Measurements from ENCODE around the gene DHRS1. TPM values are rescaled to one million over a fixed set of nuclear protein-coding genes. Genes with fewer than 3 reads are reported as not detected.

The DHRS1 gene
- polyA plus RNA-seq, 2 of the 4 experiments (the other 2 are of a cell fraction) = 15.1 to 17.4 TPM

DNA sequence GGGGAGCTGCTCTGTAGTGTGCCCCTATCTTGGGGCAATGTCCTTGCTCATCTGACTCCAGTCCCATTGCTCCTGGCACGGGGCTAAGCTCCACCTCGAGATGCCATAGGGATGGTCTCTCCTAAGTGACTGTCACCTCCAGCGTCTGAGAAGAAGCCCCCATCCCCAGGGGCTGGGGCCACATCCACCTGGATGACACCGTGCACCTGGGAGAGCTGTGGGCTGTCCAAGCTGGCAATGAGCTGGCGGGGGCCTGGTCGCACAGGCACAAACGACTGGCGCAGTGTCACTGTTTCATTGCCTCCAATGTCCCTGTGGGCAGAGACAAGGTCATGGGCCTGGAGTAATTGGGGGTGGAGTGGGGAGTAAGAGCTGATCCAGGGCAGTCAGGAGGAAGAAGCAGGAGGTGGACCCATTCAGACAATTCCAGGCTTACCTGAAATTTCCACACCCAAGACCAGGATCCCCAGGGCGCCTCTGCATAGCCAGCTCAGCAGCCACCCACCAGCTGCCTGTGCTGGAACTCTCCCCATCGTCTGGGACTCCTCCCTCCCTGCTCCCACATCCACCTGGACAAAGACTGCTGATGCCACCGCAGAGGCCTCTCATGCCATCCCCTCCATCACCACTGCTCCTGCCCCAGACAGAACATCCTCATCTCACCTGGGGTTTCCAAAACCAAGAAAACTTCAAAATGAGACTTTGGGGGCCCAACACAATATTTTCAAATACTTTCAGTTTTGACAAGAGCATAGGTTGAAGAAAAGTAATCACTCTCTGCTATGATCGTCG lies 50.2 kb downstream of the DHRS1 start (continued):
- TF ChIP-seq, protein P1, sequence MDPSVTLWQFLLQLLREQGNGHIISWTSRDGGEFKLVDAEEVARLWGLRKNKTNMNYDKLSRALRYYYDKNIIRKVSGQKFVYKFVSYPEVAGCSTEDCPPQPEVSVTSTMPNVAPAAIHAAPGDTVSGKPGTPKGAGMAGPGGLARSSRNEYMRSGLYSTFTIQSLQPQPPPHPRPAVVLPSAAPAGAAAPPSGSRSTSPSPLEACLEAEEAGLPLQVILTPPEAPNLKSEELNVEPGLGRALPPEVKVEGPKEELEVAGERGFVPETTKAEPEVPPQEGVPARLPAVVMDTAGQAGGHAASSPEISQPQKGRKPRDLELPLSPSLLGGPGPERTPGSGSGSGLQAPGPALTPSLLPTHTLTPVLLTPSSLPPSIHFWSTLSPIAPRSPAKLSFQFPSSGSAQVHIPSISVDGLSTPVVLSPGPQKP (IDR thresholded peaks at IDR 0.05; ENCODE audit: low read depth, low read length) = no peak
- no peak for TF ChIP-seq ZSCAN20 (CRISPR knock-in tag; IDR thresholded peaks at IDR 0.05)
- TF ChIP-seq JUNB (IDR thresholded peaks at IDR 0.05) = no peak
- TF ChIP-seq HDAC2 (IDR thresholded peaks at IDR 0.05) = no peak

DNA sequence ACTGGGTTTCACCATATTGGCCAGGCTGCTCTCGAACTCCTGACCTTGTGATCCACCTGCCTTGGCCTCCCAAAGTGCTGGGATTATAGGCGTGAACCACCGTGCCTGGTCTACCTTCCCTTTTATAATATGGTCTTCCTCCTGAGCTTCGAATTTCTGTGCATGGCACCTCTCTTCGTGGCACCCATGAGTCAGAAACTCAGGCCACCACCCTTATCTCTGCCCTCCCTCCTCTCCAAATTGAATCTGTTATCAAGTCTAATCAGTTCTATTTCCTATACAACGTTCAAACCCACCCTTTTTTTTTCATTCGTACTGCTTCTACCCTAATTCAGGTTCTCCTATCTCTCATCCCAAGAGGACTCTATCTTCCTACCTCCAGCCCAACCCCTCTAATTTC lies 52.2 kb downstream of the DHRS1 start:
- Histone ChIP-seq H3K4me2 (no peak overlapping the region), H3K27ac (no peak overlapping the region), H3K9me3 (no peaks in the 10 kb centered on the region), H3K4me3 (no peak overlapping the region), H3K4me1 (peaks cover 11% of the 10 kb centered on the region)
- TF ChIP-seq, protein P2, sequence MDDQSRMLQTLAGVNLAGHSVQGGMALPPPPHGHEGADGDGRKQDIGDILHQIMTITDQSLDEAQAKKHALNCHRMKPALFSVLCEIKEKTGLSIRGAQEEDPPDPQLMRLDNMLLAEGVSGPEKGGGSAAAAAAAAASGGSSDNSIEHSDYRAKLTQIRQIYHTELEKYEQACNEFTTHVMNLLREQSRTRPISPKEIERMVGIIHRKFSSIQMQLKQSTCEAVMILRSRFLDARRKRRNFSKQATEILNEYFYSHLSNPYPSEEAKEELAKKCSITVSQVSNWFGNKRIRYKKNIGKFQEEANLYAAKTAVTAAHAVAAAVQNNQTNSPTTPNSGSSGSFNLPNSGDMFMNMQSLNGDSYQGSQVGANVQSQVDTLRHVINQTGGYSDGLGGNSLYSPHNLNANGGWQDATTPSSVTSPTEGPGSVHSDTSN (IDR thresholded peaks at IDR 0.05) = no peak
- TF ChIP-seq KDM5A (IDR thresholded peaks at IDR 0.05) (no peak), NFE2L2 (conservative IDR thresholded peaks at IDR 0.05; ENCODE audit: low read length) (no peak), HOXB13 (CRISPR knock-in tag; IDR thresholded peaks at IDR 0.05; ENCODE audit: low read depth) (no peak), MAZ (IDR thresholded peaks at IDR 0.05; ENCODE audit: borderline replicate concordance, low read depth, low read length) (no peak), KDM1A (IDR thresholded peaks at IDR 0.05; ENCODE audit: low read depth) (no peak), TP53 (CRISPR knock-in tag; IDR thresholded peaks at IDR 0.05) (no peak)
- ATAC-seq (no peak), FAIRE-seq (no peak), DNase-seq (ENCODE audit: low read depth in 1 of 2, low spot score in 1 of 2) (no peak)
- ChIA-PET CTCF (interaction anchor here (0.9 to 21.7 kb wide), 5 partner anchors 15 to 184 kb away, joined by 3 to 601 read pairs (median 3); partner anchors contain the start of genes CIDEB, DHRS1, LTB4R and LTB4R2), POLR2A (interaction anchor here (3.9 kb wide), 1 partner anchor 24 kb away, joined by 15 read pairs; the partner anchor contains the start of gene RABGGTA)
- 59% methylated on average over 7 of the region's 7 CpGs for WGBS (ENCODE audit: missing lambda C conversion rate)

DNA sequence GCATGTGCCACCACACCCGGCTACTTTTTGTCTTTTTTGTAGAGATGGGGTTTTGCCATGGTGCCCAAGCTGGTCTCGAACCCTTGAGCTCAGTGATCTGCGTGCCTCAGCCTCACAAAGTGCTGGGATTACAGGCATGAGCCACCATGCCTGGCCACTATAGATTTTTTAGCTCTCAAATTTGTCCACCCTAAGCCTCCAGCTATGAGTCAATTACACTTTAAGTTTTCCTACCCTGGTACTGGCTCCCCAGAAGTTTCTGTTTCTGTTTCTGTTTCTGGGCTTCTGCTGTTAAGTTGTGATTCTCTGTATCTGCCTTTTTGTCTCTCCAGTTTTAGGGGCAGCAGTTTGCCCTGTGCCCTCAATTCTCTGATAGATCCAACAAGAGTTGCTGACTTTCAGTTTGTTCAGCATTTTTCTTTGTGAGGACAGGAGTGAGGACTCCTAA lies 52.8 kb downstream of the DHRS1 start:
- ChIA-PET POLR2A (interaction anchor here (3.9 kb wide), 1 partner anchor 24 kb away, joined by 15 read pairs; the partner anchor contains the start of gene RABGGTA), CTCF (interaction anchor here (0.7 to 21.7 kb wide), 6 partner anchors 11 to 185 kb away, joined by 3 to 601 read pairs (median 3); partner anchors contain the start of genes CIDEB, DHRS1, LTB4R and LTB4R2)
- DNase-seq (ENCODE audit: low read depth in 1 of 2, low spot score in 1 of 2) = no peak
- H3K9me3 ChIP-seq = no peaks in the 10 kb centered on the region
- peaks cover 6% of the 10 kb centered on the region for H3K4me1 ChIP-seq
- 59% methylated on average over 3 of the region's 3 CpGs for WGBS (ENCODE audit: missing lambda C conversion rate)
- H3K4me2 ChIP-seq = no peak overlapping the region
- no peak overlapping the region for H3K27ac ChIP-seq
- no peak for FAIRE-seq
- ATAC-seq = no peak
- no peak overlapping the region for H3K4me3 ChIP-seq
- TF ChIP-seq JUNB (IDR thresholded peaks at IDR 0.05) (no peak), CEBPB (IDR thresholded peaks at IDR 0.05) (no peak), HOXA7 (CRISPR knock-in tag; IDR thresholded peaks at IDR 0.05) (no peak), FOSB (CRISPR knock-in tag; IDR thresholded peaks at IDR 0.05) (no peak), ZSCAN20 (CRISPR knock-in tag; IDR thresholded peaks at IDR 0.05) (no peak), EHMT2 (IDR thresholded peaks at IDR 0.05; ENCODE audit: low read depth) (no peak), MAFK (IDR thresholded peaks at IDR 0.05; ENCODE audit: partially characterized antibody) (no peak), NR3C1 (IDR thresholded peaks at IDR 0.05) (no peak), HEYL (CRISPR knock-in tag; IDR thresholded peaks at IDR 0.05) (no peak), SMC3 (IDR thresholded peaks at IDR 0.05) (no peak), NPAS2 (CRISPR knock-in tag; IDR thresholded peaks at IDR 0.05; ENCODE audit: borderline replicate concordance) (no peak), TP53 (CRISPR knock-in tag; IDR thresholded peaks at IDR 0.05) (no peak), RAD21 (conservative IDR thresholded peaks at IDR 0.05 in 1 of 2, IDR thresholded peaks at IDR 0.05 in 1 of 2) (no peak), ESRRA (IDR thresholded peaks at IDR 0.05; ENCODE audit: borderline replicate concordance, low read length) (no peak)
- TF ChIP-seq, protein P3, sequence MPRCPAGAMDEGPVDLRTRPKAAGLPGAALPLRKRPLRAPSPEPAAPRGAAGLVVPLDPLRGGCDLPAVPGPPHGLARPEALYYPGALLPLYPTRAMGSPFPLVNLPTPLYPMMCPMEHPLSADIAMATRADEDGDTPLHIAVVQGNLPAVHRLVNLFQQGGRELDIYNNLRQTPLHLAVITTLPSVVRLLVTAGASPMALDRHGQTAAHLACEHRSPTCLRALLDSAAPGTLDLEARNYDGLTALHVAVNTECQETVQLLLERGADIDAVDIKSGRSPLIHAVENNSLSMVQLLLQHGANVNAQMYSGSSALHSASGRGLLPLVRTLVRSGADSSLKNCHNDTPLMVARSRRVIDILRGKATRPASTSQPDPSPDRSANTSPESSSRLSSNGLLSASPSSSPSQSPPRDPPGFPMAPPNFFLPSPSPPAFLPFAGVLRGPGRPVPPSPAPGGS (IDR thresholded peaks at IDR 0.05) = no peak
- TF ChIP-seq, protein P4, sequence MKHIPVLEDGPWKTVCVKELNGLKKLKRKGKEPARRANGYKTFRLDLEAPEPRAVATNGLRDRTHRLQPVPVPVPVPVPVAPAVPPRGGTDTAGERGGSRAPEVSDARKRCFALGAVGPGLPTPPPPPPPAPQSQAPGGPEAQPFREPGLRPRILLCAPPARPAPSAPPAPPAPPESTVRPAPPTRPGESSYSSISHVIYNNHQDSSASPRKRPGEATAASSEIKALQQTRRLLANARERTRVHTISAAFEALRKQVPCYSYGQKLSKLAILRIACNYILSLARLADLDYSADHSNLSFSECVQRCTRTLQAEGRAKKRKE (CRISPR knock-in tag; IDR thresholded peaks at IDR 0.05; ENCODE audit: low read depth) = no peak
- TF ChIP-seq, protein P5, sequence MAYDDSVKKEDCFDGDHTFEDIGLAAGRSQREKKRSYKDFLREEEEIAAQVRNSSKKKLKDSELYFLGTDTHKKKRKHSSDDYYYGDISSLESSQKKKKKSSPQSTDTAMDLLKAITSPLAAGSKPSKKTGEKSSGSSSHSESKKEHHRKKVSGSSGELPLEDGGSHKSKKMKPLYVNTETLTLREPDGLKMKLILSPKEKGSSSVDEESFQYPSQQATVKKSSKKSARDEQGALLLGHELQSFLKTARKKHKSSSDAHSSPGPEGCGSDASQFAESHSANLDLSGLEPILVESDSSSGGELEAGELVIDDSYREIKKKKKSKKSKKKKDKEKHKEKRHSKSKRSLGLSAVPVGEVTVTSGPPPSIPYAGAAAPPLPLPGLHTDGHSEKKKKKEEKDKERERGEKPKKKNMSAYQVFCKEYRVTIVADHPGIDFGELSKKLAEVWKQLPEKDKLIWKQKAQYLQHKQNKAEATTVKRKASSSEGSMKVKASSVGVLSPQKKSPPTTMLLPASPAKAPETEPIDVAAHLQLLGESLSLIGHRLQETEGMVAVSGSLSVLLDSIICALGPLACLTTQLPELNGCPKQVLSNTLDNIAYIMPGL (CRISPR knock-in tag; IDR thresholded peaks at IDR 0.05; ENCODE audit: borderline replicate concordance) = no peak
- TF ChIP-seq, protein P2 (IDR thresholded peaks at IDR 0.05) = no peak

Measured in A549 (cell line).